Sigmoid colon (tissue), 7 donors: ENCODE data around the gene VBP1. TPM values are rescaled to one million over a fixed set of nuclear protein-coding genes. Genes with fewer than 3 reads are reported as not detected.
"Not testable (repeated sequence)": the region's sequence is repeated elsewhere in the genome, so short reads cannot be mapped to it uniquely, and the experiment has no call there.

Experiments
- DNase-seq: peaks from one replicate; pipeline ENCODE4 v3.0.0-alpha.2; 2019
- H3K27ac ChIP-seq, 4 donors: fragments of 200-600 bp; sonication (generic); one replicate each; pipeline ENCODE4 v1.5.1; 2016 to 2019; ENCODE audit warnings: mild to moderate bottlenecking in 1 of 4
- H3K27me3 ChIP-seq, 3 donors: fragments of 200-600 bp; sonication (generic); one replicate each; pipeline ENCODE4 v1.5.1; 2019; ENCODE audit warnings: mild to moderate bottlenecking in 1 of 3
- H3K36me3 ChIP-seq, 4 donors: fragments of 200-600 bp; sonication (generic); one replicate each; pipeline ENCODE4 v1.5.1; 2016 to 2019
- H3K4me1 ChIP-seq, 4 donors: fragments of 200-600 bp; sonication (generic); one replicate each; pipeline ENCODE4 v1.5.1; 2017 to 2019
- H3K4me3 ChIP-seq, 4 donors: fragments of 200-600 bp; sonication (generic); one replicate each; pipeline ENCODE4 v1.5.1; 2017 to 2019; ENCODE audit warnings: mild to moderate bottlenecking in 2 of 4, moderate library complexity in 1 of 4
- H3K9me3 ChIP-seq, 4 donors: fragments of 200-600 bp in 3 of 4; sonication (generic) in 3 of 4; one replicate each; pipeline versions ENCODE4 v1.5.1 to v1.6.1; 2013 to 2019
- EP300 ChIP-seq, 4 donors: sonication (generic); formaldehyde crosslinking; IDR thresholded peaks; one replicate each; pipeline ENCODE4 v1.6.1; 2017; ENCODE audit warnings: antibody characterized with exemption in 4 of 4
- POLR2A ChIP-seq, 2 donors: fragments of 450-650 bp; IDR thresholded peaks; one replicate each; pipeline ENCODE4 v1.6.1; 2016; ENCODE audit warnings: antibody characterized with exemption in 2 of 2, mild to moderate bottlenecking in 2 of 2, moderate library complexity in 2 of 2
- POLR2AphosphoS5 ChIP-seq, 4 donors: sonication (generic); formaldehyde crosslinking; IDR thresholded peaks; one replicate each; pipeline ENCODE4 v1.6.1; 2017; ENCODE audit warnings: antibody characterized with exemption in 4 of 4
- WGBS, 2 donors: extraction: QIAGEN DNeasy Blood & Tissue Kit; methylation state at CpG; one replicate each; pipeline ENCODE4 v1.1.7; 2013; 5-methylcytosine and 5-hydroxymethylcytosine counted together
- intact Hi-C: fragments of 100-400 bp; cut with DNase I; formaldehyde crosslinking; loops from one replicate; pipeline ENCODE4 v1.15.1; 2023
- polyA plus RNA-seq, 3 donors: library from polyadenylated mRNA; stranded (reverse); fragments of 200-250 nt; gene quantifications; one replicate each; pipeline ENCODE4 v1.2.3, GENCODE V29; 2013
- total RNA-seq, 4 donors: library from RNA; depleted of rRNA; stranded (reverse); fragments of >200 nt; gene quantifications; one replicate each; pipeline ENCODE4 v1.1.0, GENCODE V29; 2016
- TF ChIP-seq, protein P1 (sequence below), 4 experiments: fragments of 450-650 bp in 3 of 4; fragments of 200-600 bp in 1 of 4; IDR thresholded peaks; one replicate each; pipeline ENCODE4 v1.5.1; 2016 to 2019; ENCODE audit warnings: antibody characterized with exemption in 4 of 4, mild to moderate bottlenecking in 3 of 4, moderate library complexity in 2 of 4
- donor health status: healthy with polysubstance abuse.
- donor health status: Bipolar disorder and iron deficiency.
- donor health status: healthy.

Gene VBP1
- total and polyA plus RNA-seq, 7 donors: 28.8 to 60.1 (median 44.3) TPM

DNA sequence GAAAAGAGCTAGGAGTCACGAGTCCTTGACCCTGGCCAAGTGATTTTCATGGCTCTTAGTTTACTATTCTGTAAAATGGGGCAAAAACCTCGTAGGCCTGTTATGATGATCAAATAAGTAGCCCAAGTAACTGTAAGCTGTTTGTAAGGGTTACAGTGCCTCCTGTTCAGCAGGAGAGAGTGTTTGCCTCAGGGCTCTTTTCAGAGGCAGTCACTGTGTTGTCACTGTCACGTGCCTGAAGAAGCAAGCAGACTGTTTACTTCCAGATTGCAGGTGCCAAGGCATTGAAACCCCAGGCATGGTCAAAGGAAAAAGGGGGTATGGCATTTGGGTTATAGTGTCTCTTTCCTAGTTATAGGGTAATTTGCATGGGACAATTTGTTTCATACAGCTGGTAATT is 43.5 kb downstream of the VBP1 start:
- Histone ChIP-seq H3K27ac (no peak overlapping the region), H3K4me3 (no peak overlapping the region), H3K4me1 (peaks cover 0 to 6% (median 0%) of the 10 kb centered on the region in 4 donors), H3K9me3 (no peaks in the 10 kb centered on the region), H3K27me3 (no peaks in the 10 kb centered on the region), H3K36me3 (no peaks in the 10 kb centered on the region)
- TF ChIP-seq EP300 (IDR thresholded peaks at IDR 0.05) (no peak), POLR2AphosphoS5 (IDR thresholded peaks at IDR 0.05) (no peak), POLR2A (IDR thresholded peaks at IDR 0.05) (no peak)
- TF ChIP-seq, protein P1, sequence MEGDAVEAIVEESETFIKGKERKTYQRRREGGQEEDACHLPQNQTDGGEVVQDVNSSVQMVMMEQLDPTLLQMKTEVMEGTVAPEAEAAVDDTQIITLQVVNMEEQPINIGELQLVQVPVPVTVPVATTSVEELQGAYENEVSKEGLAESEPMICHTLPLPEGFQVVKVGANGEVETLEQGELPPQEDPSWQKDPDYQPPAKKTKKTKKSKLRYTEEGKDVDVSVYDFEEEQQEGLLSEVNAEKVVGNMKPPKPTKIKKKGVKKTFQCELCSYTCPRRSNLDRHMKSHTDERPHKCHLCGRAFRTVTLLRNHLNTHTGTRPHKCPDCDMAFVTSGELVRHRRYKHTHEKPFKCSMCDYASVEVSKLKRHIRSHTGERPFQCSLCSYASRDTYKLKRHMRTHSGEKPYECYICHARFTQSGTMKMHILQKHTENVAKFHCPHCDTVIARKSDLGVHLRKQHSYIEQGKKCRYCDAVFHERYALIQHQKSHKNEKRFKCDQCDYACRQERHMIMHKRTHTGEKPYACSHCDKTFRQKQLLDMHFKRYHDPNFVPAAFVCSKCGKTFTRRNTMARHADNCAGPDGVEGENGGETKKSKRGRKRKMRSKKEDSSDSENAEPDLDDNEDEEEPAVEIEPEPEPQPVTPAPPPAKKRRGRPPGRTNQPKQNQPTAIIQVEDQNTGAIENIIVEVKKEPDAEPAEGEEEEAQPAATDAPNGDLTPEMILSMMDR (IDR thresholded peaks at IDR 0.05): no peak
- no peak for DNase-seq
- WGBS, 2 donors: 69 to 82% methylated on average over 3 of the region's 3 CpGs
- intact Hi-C loops: no loop called here

DNA sequence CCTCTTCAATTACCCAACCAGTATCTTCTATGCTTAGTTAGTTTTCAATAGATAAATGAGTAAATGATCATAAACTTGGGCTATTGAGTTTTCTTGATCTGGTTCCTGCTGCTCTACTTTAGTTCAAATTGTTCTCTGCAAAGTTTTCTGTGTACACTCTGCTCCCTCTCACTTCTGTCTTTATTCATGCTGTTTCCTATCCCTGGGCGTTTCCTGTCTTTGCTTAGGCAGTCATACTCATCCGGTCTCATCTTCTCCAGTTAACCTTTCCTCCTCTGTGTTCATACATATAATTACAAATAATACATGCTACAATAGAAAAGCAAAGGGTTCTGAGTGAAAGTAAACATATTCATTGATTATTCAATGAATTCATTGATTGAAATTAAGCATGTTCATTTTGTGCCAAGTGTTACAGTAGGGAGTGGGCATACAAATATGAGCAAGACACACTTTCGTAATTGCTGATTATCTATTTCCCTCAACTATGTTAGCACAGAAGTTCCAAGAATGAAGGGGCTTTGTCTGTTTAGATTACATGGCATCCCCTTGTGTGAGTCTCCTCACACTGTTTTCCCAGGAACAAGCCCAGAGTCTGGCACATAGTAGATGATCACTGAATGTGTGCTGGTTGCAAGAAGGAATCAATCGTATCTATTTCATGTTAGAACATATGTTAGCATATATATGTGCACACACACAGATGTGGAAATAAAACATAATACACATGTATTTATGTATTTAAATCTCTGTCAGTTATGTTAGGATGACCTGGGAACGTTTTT is 46.9 kb downstream of the VBP1 start:
- Histone ChIP-seq H3K36me3 (no peaks in the 10 kb centered on the region), H3K4me3 (no peak overlapping the region), H3K9me3 (no peaks in the 10 kb centered on the region), H3K27me3 (no peaks in the 10 kb centered on the region), H3K4me1 (peaks cover 0 to 6% (median 0%) of the 10 kb centered on the region in 4 donors), H3K27ac (no peak overlapping the region)
- intact Hi-C loops: no loop called here
- no peak for TF ChIP-seq POLR2AphosphoS5 (IDR thresholded peaks at IDR 0.05)
- TF ChIP-seq POLR2A (IDR thresholded peaks at IDR 0.05): no peak
- TF ChIP-seq EP300 (IDR thresholded peaks at IDR 0.05): no peak
- TF ChIP-seq, protein P1 (IDR thresholded peaks at IDR 0.05): no peak
- DNase-seq: no peak
- 22 to 31% methylated on average over 5 of the region's 5 CpGs for WGBS, 2 donors

DNA sequence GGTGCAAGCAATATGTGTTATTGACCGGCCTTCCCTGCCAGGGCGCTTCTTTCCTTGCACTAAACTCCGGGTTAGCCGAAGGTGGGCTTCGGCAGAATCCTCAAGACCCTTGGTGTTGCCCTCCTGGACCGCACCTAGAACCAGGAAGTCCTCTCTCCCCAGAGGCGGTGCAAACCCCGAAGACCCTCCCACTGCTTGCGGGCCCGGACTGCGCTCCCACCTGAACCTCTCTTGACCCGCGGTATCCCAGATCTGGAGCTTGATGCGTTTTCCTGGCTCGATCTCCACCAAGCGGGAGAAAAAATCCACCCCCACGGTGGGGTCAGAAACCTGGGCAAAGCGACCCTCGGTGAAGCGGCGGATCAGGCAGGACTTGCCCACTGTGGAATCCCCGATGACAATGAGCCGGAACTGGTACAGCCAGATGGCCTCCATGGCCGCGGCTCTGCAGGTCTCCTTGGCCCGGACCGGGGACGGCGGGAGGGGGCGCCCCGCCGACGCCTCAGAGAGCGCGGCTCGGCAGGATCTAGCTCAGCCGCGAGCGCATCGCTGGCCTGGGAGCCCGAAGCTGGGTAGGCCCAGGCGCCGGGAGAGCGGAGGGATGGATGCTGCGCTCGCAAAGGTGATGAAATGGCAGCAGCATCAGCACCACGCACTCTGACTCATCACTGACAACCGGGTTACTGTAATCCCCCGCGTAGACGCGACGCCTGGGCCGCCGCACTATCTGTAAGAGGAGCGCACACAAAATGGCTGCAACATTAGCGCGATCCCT is 47.8 kb downstream of the VBP1 start, which contains the start of gene RAB39B:
Gene RAB39B, minus strand, starts transcription at position 638 of the 775 bp plus-strand sequence. Its CDS starts 203 bp downstream, at position 435.
- TF ChIP-seq EP300 (IDR thresholded peaks at IDR 0.05) (no peak), POLR2AphosphoS5 (IDR thresholded peaks at IDR 0.05) (no peak), POLR2A (IDR thresholded peaks at IDR 0.05) (no peak)
- TF ChIP-seq, protein P1 (IDR thresholded peaks at IDR 0.05): no peak
- Histone ChIP-seq H3K36me3 (no peaks in the 10 kb centered on the region), H3K4me3 (peak within 1 kb of the TSS in 3 of 4 donors; percentile 21 to 38 (median 34)), H3K4me1 (peaks cover 0 to 6% (median 0%) of the 10 kb centered on the region in 4 donors), H3K27ac (no peak within 1 kb of the TSS), H3K9me3 (no peaks in the 10 kb centered on the region), H3K27me3 (no peaks in the 10 kb centered on the region)
- peak; percentile 68 for DNase-seq
- intact Hi-C loops: no loop called here
- 2 to 3% methylated on average over 58 of the region's 58 CpGs for WGBS, 2 donors

DNA sequence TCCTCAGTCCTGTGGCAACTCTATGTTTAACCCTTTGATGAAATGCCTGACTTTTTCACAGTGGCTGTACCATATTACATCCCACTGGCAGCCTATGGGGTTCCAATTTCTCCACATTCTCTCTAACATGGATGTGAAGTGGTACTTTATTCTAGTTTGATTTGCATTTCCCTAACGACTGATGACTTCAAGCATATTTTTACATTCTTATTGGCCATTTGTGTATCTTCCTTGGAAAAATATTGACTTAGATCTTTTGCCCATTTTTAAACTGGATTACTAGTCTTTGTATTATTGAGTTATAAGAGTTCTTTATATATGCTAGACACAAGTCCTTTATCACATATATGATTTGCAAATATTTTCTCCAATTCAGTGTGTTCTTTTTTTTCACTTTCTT is 50.2 kb downstream of the VBP1 start:
- Histone ChIP-seq H3K9me3 (no peaks in the 10 kb centered on the region), H3K4me3 (no peak overlapping the region), H3K36me3 (no peaks in the 10 kb centered on the region), H3K27ac (no peak overlapping the region), H3K4me1 (peaks cover 0 to 6% (median 0%) of the 10 kb centered on the region in 4 donors), H3K27me3 (no peaks in the 10 kb centered on the region)
- TF ChIP-seq EP300 (IDR thresholded peaks at IDR 0.05): no peak
- TF ChIP-seq POLR2A (IDR thresholded peaks at IDR 0.05): no peak
- TF ChIP-seq, protein P1 (IDR thresholded peaks at IDR 0.05): no peak
- intact Hi-C loops: no loop called here
- WGBS, 2 donors: 79 to 89% methylated on average over 1 of the region's 1 CpG
- DNase-seq: no peak

DNA sequence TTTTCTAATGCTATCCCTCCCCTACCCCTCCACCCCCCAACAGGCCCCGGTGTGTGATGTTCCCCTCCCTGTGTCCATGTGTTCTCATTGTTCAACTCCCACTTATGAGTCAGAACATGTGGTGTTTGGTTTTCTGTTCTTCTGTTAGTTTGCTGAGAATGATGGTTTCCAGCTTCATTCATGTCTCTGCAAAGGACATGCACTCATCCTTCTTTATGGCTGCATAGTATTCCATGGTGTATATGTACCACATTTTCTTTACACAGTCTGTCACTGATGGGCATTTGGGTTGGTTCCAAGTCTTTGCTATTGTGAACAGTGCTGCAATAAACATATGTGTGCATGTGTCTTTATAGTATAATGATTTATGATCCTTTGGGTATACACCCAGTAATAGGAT is 51.7 kb downstream of the VBP1 start:
- H3K4me1 ChIP-seq, intact Hi-C loops, H3K36me3 ChIP-seq, H3K27me3 ChIP-seq, H3K4me3 ChIP-seq, DNase-seq, H3K9me3 ChIP-seq, H3K27ac ChIP-seq: not testable (repeated sequence)
- WGBS, 2 donors: 86 to 89% methylated on average over 1 of the region's 1 CpG
